ENCODE measurements around the gene UBA7. TPM values are rescaled to one million over a fixed set of nuclear protein-coding genes. Genes with fewer than 3 reads are reported as not detected.

Gene UBA7
- total RNA-seq, 1 experiment from 2014 or later = 0.85 TPM

- no peaks in the 10 kb centered on the region for H3K27me3 ChIP-seq (ENCODE audit: insufficient read depth, low read length)
- H3K79me2 ChIP-seq (ENCODE audit: insufficient read depth, low read length) = no peaks in the 10 kb centered on the region
- H3K23me2 ChIP-seq (ENCODE audit: insufficient read length, low read depth, low read length, poor library complexity, severe bottlenecking) = no peaks in the 10 kb centered on the region
- no peak overlapping the region for H3K56ac ChIP-seq (ENCODE audit: insufficient read length, low read depth, low read length)
- no peak overlapping the region for H2BK12ac ChIP-seq (ENCODE audit: insufficient read length, low read depth, low read length)
- H3K18ac ChIP-seq (ENCODE audit: insufficient read length, low read depth, low read length) = no peak overlapping the region
- H3K4me2 ChIP-seq (ENCODE audit: insufficient read depth, insufficient read length, low read length) = no peak overlapping the region
- no CpG with 5 or more reads among the region's 7 CpGs for WGBS (ENCODE audit: extremely low coverage, insufficient read length, low lambda C conversion rate)
- Mint-ChIP-seq H3K9me3 (no peaks in the 10 kb centered on the region), H3K36me3 (ENCODE audit: insufficient read depth in 1 of 3, low read depth in 3 of 3) (peaks cover 36 to 75% (median 71%) of the 10 kb centered on the region in 3 experiments; a peak in 6 of 7 replicates), H3K4me3 (no peak overlapping the region), H3K27me3 (ENCODE audit: low read depth) (no peaks in the 10 kb centered on the region), H3K27ac (peak overlapping the region in 2 of 3 experiments; percentile 37 to 55; a peak in 2 of 7 replicates), H3K4me1 (peaks cover 13 to 17% of the 10 kb centered on the region in 2 experiments)
- H3K4me1 ChIP-seq (ENCODE audit: insufficient read depth, low read length) = no peaks in the 10 kb centered on the region
- no peaks in the 10 kb centered on the region for H3K9me3 ChIP-seq (ENCODE audit: control insufficient read depth, low read depth, low read length)
- no peak for DNase-seq
- H3K4ac ChIP-seq (ENCODE audit: low read depth, low read length) = no peak overlapping the region
- H3K14ac ChIP-seq (ENCODE audit: insufficient read depth, low read length) = no peak overlapping the region
- no peak overlapping the region for H2BK20ac ChIP-seq (ENCODE audit: low read depth, low read length, poor library complexity, severe bottlenecking)
- H4K20me1 ChIP-seq (ENCODE audit: control insufficient read depth, insufficient read depth, insufficient read length) = no peaks in the 10 kb centered on the region
- no peak for TF ChIP-seq CTCF (conservative IDR thresholded peaks at IDR 0.05)
- no peak overlapping the region for H4K5ac ChIP-seq (ENCODE audit: insufficient read length, low read depth, low read length)
- no peak overlapping the region for H3K9ac ChIP-seq (ENCODE audit: extremely low read depth, insufficient read length, low read length)
- no peak overlapping the region for H2BK15ac ChIP-seq (ENCODE audit: low read depth, low read length)
- no peak overlapping the region for H2BK5ac ChIP-seq (ENCODE audit: insufficient read length, low read length)
- H2AK5ac ChIP-seq (ENCODE audit: insufficient read length, low read length) = no peak overlapping the region
- H2BK120ac ChIP-seq (ENCODE audit: low read depth, low read length, poor library complexity, severe bottlenecking) = no peak overlapping the region
- no peak overlapping the region for H4K8ac ChIP-seq (replicated peaks; ENCODE audit: insufficient read length, low read depth, low read length)
- no peak overlapping the region for H3K23ac ChIP-seq (ENCODE audit: insufficient read length, low read depth, low read length)
- H2AFZ ChIP-seq (ENCODE audit: low read length) = no peak overlapping the region
- H3K79me1 ChIP-seq (ENCODE audit: insufficient read depth, low read depth, low read length, poor library complexity, severe bottlenecking) = no peaks in the 10 kb centered on the region
- no peak overlapping the region for H4K91ac ChIP-seq (ENCODE audit: insufficient read length, low read depth, low read length)
- H3K27ac ChIP-seq (ENCODE audit: insufficient read length, low read depth, low read length) = no peak overlapping the region
- no peak overlapping the region for H3T11ph ChIP-seq (ENCODE audit: low read length)
Observed at GRCh38 chr3:49841806-49842205, 28.1 kb upstream of the UBA7 start.

All from H9 (cell line).